Naive thymus-derived CD4-positive, alpha-beta T cell (primary cell): ENCODE data around the gene ZNF8. TPM values are rescaled to one million over a fixed set of nuclear protein-coding genes. Genes with fewer than 3 reads are reported as not detected.

ENCODE experiments used
- ATAC-seq: fragments of 150-1000 bp; cut with Tn5 transposase; 2 replicates; pipeline ENCODE4 v1.10.0; 2021; ENCODE audit warnings: mild to moderate bottlenecking, moderate library complexity
- CTCF ChIA-PET: fragments of 350-600 bp; sonication (Branson Sonifier 250); formaldehyde crosslinking; loops from one replicate; lab custom pipeline; 2021; ENCODE audit warnings: antibody characterized with exemption; lab: Charles Lee
- POLR2A ChIA-PET: fragments of 350-600 bp; sonication (Branson Sonifier 250); formaldehyde crosslinking; loops from one replicate; lab custom pipeline; 2021; ENCODE audit warnings: antibody characterized with exemption, inconsistent platforms; lab: Charles Lee
- DNase-seq, 9 donors: peaks; one replicate each; pipeline versions ENCODE4 v3.0.0 to v3.0.0-alpha.2; 2020 to 2022; ENCODE audit warnings: mixed read lengths in 1 of 9
- H3K27ac ChIP-seq: one replicate; pipeline ENCODE4 v1.7.0; 2013; ENCODE audit warnings: mild to moderate bottlenecking, low read depth, low read length, moderate library complexity
- H3K27me3 ChIP-seq, 2 donors: one replicate each; pipeline ENCODE4 v1.7.0; 2013; ENCODE audit warnings: low read length in 2 of 2, mild to moderate bottlenecking in 2 of 2, moderate library complexity in 2 of 2; ENCODE audit not compliant: control insufficient read depth in 2 of 2, insufficient read depth in 2 of 2
- H3K36me3 ChIP-seq, 3 experiments: 1 replicate in 2 of 3; 2 replicates in 1 of 3; pipeline ENCODE4 v1.7.0; 2013; ENCODE audit warnings: low read length in 3 of 3, mild to moderate bottlenecking in 3 of 3, moderate library complexity in 1 of 3; ENCODE audit not compliant: insufficient read depth in 3 of 3, control insufficient read depth in 2 of 3
- H3K4me1 ChIP-seq, 2 donors: one replicate each; pipeline ENCODE4 v1.7.0; 2013; ENCODE audit warnings: low read length in 2 of 2, mild to moderate bottlenecking in 2 of 2, moderate library complexity in 1 of 2; ENCODE audit not compliant: control insufficient read depth in 2 of 2, insufficient read depth in 2 of 2
- H3K4me3 ChIP-seq: 2 replicates; pipeline ENCODE4 v1.7.0; 2013; ENCODE audit warnings: mild to moderate bottlenecking, low read length
- H3K9me3 ChIP-seq, 3 experiments: 1 replicate in 2 of 3; 2 replicates in 1 of 3; pipeline ENCODE4 v1.7.0; 2013; ENCODE audit warnings: low read length in 3 of 3; ENCODE audit not compliant: control insufficient read depth in 2 of 3
- H3K27ac Mint-ChIP-seq, 9 donors: one replicate each; pipeline ENCODE4 v1.8.0; 2020 to 2022; ENCODE audit warnings: mixed read lengths in 9 of 9, mild to moderate bottlenecking in 8 of 9, moderate library complexity in 5 of 9, inconsistent platforms in 2 of 9
- H3K27me3 Mint-ChIP-seq, 5 donors: one replicate each; pipeline ENCODE4 v1.8.0; 2021 to 2022; ENCODE audit warnings: mixed read lengths in 5 of 5, mild to moderate bottlenecking in 1 of 5
- H3K36me3 Mint-ChIP-seq, 5 donors: one replicate each; pipeline ENCODE4 v1.8.0; 2020 to 2022; ENCODE audit warnings: mixed read lengths in 5 of 5, mild to moderate bottlenecking in 3 of 5, inconsistent platforms in 1 of 5
- H3K4me1 Mint-ChIP-seq, 7 donors: one replicate each; pipeline ENCODE4 v1.8.0; 2020 to 2022; ENCODE audit warnings: mixed read lengths in 7 of 7, mild to moderate bottlenecking in 3 of 7, inconsistent platforms in 1 of 7
- H3K4me3 Mint-ChIP-seq, 10 donors: one replicate each; pipeline ENCODE4 v1.8.0; 2020 to 2022; ENCODE audit warnings: mild to moderate bottlenecking in 10 of 10, mixed read lengths in 10 of 10, moderate library complexity in 6 of 10, inconsistent platforms in 2 of 10
- H3K9me3 Mint-ChIP-seq, 11 donors: one replicate each; pipeline ENCODE4 v1.8.0; 2020 to 2022; ENCODE audit warnings: mixed read lengths in 11 of 11, mild to moderate bottlenecking in 4 of 11, inconsistent platforms in 1 of 11, moderate library complexity in 1 of 11
- intact Hi-C, 2 donors: fragments of 100-400 bp; cut with micrococcal nuclease; formaldehyde crosslinking; loops; one replicate each; pipeline ENCODE4 v1.15.1; 2023
- microRNA-seq: library from miRNA; unstranded; fragments of <30 nt; microRNA quantifications from one replicate; pipeline ENCODE4 v1.2.0, GENCODE V29; 2022; ENCODE audit warnings: borderline microRNAs expressed
- polyA plus RNA-seq, 2 donors: library from polyadenylated mRNA; unstranded; fragments of 300-500 nt; fragmentation: Illumina TruSeq; gene quantifications; one replicate each; pipeline ENCODE4 v1.2.3, GENCODE V29; 2021
- total RNA-seq, 6 experiments: library from RNA in 5 of 6; stranded (reverse) in 5 of 6; gene quantifications; 1 replicate in 5 of 6; 2 replicates in 1 of 6; pipeline ENCODE4 v1.2.3 and lab custom pipeline; 2021 to 2026

Gene ZNF8
- total and polyA plus RNA-seq, 7 experiments from 2014 or later, result 0.97 to 10.5 (median 6.4) TPM

DNA sequence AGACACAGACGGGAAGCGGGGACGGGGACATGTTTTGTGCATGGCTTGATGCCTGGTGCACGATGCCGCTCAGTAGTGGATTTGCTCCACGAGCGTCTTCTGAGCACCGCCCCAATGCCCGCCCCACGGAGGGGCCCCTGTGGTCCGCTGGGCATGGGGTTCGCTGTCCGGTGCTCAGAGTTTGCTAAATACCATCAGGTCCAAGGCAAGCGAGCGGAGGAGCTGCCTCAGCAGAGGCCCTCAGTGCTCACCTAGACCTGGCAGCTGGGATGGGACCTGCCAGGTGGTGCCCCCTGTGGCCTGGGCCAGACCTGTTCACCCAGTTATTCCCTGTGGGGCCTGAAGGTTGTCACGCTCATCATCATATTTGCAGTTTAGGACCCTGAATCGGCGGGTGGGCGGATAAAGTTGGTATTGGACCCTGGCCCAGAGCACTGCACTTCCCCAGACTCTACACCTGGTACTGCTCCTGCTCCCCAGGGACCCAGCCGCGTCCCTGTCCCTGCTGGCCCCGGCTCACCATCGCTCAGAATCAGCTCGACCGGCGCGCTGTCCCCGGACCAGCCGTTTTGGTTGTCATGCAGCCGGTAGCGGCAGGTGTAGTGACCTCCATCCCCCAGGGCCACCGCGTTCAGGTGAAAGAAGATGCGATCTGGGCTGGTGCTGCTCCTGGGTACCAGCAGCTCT is 72.3 kb downstream of the ZNF8 start:
- Histone ChIP-seq H3K27ac (no peak overlapping the region), H3K27me3 (no peaks in the 10 kb centered on the region), H3K4me1 (peaks cover 0 to 7% of the 10 kb centered on the region in 2 donors), H3K36me3 (no peaks in the 10 kb centered on the region), H3K9me3 (no peaks in the 10 kb centered on the region), H3K4me3 (no peak overlapping the region)
- H3K27ac Mint-ChIP-seq, result no peak overlapping the region
- H3K4me3 Mint-ChIP-seq, result no peak overlapping the region
- POLR2A ChIA-PET, result interaction anchor here (1.2 kb wide), 1 partner anchor 11 kb away, joined by 4 read pairs; no protein-coding TSS in a partner anchor
- ATAC-seq (no peak), DNase-seq (no peak)
- H3K36me3 Mint-ChIP-seq, result peaks cover 3 to 13% (median 6%) of the 10 kb centered on the region in 5 donors
- intact Hi-C loops, result no loop called here
- peaks cover 0 to 4% (median 0%) of the 10 kb centered on the region in 11 donors for H3K9me3 Mint-ChIP-seq
- H3K27me3 Mint-ChIP-seq, result peaks cover 0 to 5% (median 0%) of the 10 kb centered on the region in 5 donors
- peaks cover 16 to 43% (median 30%) of the 10 kb centered on the region in 7 donors for H3K4me1 Mint-ChIP-seq
- CTCF ChIA-PET, result no interaction called here

DNA sequence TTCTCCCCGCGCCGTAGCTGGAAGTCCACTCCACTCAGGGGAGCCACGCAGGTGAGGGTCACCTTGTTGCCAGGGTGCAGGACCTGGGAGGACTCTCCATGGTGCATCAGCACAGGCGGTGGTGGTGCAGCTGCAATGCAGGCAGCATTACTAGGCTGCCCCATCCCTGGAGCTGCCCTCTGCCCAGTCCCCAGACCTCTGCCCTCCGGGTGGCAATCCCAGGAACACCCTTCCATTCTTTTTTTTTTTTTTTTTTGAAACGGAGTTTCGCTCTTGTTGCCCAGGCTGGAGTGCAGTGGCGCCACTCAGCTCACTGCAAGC is 72.8 kb downstream of the ZNF8 start:
- ChIA-PET POLR2A (no interaction called here), CTCF (no interaction called here)
- Histone ChIP-seq H3K9me3 (no peaks in the 10 kb centered on the region), H3K4me3 (no peak overlapping the region), H3K36me3 (no peaks in the 10 kb centered on the region), H3K27ac (no peak overlapping the region), H3K27me3 (no peaks in the 10 kb centered on the region), H3K4me1 (peaks cover 0 to 7% of the 10 kb centered on the region in 2 donors)
- no peak overlapping the region for H3K27ac Mint-ChIP-seq
- H3K4me1 Mint-ChIP-seq, result peaks cover 14 to 40% (median 30%) of the 10 kb centered on the region in 7 donors
- H3K27me3 Mint-ChIP-seq, result peaks cover 0 to 5% (median 0%) of the 10 kb centered on the region in 5 donors
- no peak for ATAC-seq
- peaks cover 0 to 3% (median 0%) of the 10 kb centered on the region in 11 donors for H3K9me3 Mint-ChIP-seq
- H3K36me3 Mint-ChIP-seq, result peaks cover 3 to 12% (median 6%) of the 10 kb centered on the region in 5 donors
- no peak for DNase-seq
- intact Hi-C loops, result no loop called here
- H3K4me3 Mint-ChIP-seq, result no peak overlapping the region

- CTCF ChIA-PET, result no interaction called here
Observed at GRCh38 chr19:58351990-58352755, 73.4 kb downstream of the ZNF8 start.

More at GRCh38 chr19:58351990-58352755, 73.4 kb downstream of the ZNF8 start:
- peaks cover 0 to 3% (median 0%) of the 10 kb centered on the region in 11 donors for H3K9me3 Mint-ChIP-seq
- H3K4me1 Mint-ChIP-seq, result peaks cover 14 to 39% (median 30%) of the 10 kb centered on the region in 7 donors
- DNase-seq, result no peak
- peaks cover 3 to 12% (median 6%) of the 10 kb centered on the region in 5 donors for H3K36me3 Mint-ChIP-seq
- H3K27ac Mint-ChIP-seq, result peak overlapping the region in 1 of 9 donors; percentile 54
- POLR2A ChIA-PET, result no interaction called here
- H3K27me3 ChIP-seq, result no peaks in the 10 kb centered on the region
- H3K9me3 ChIP-seq, result no peaks in the 10 kb centered on the region
- H3K27ac ChIP-seq, result no peak overlapping the region
- no peaks in the 10 kb centered on the region for H3K36me3 ChIP-seq
- H3K4me3 Mint-ChIP-seq, result peak overlapping the region in 1 of 10 donors; percentile 1
- intact Hi-C loops, result no loop called here
- no peak for ATAC-seq
- no peak overlapping the region for H3K4me3 ChIP-seq
- H3K4me1 ChIP-seq, result peaks cover 4 to 7% of the 10 kb centered on the region in 2 donors
- peaks cover 0 to 5% (median 0%) of the 10 kb centered on the region in 5 donors for H3K27me3 Mint-ChIP-seq

Small RNA genes lying within 50 kb of the gene (microRNA-seq; reads per million reads assigned to microRNA genes)
- gene MIR6806, result not detected

Other genes starting within 250 kb of the ZNF8 start
- not detected for gene ZSCAN1, start 244.9 kb upstream of the ZNF8 start, total RNA-seq
- gene ZSCAN1, start 244.9 kb upstream of the ZNF8 start, polyA plus RNA-seq, result not detected
- gene ZNF135, start 219.7 kb upstream of the ZNF8 start, total RNA-seq, result 1 to 10 TPM in 4 of 5 experiments, under 1 TPM in 1; 0.07 to 2.9 (median 2.5) TPM
- gene ZNF135, start 219.7 kb upstream of the ZNF8 start, polyA plus RNA-seq, result 1 to 10 TPM; 1.8 to 3.3 TPM
- 100 to 1,000 TPM in 1 of 5 experiments, 10 to 100 TPM in 3, 1 to 10 TPM in 1; 8.2 to 100 (median 78.1) TPM for gene ZSCAN18, start 180.7 kb upstream of the ZNF8 start, total RNA-seq
- gene ZSCAN18, start 180.7 kb upstream of the ZNF8 start, polyA plus RNA-seq, result 10 to 100 TPM; 17.9 to 30.7 TPM
- 10 to 100 TPM in 3 of 5 experiments, 1 to 10 TPM in 2; 2.8 to 17.1 (median 15.1) TPM for gene ZNF329, start 128.2 kb upstream of the ZNF8 start, total RNA-seq
- 10 to 100 TPM in 1 of 2 donors, 1 to 10 TPM in 1; 8.2 to 12.6 TPM for gene ZNF329, start 128.2 kb upstream of the ZNF8 start, polyA plus RNA-seq
- 10 to 100 TPM; 20.1 to 91.1 (median 52.7) TPM for gene ZNF274, start 95.9 kb upstream of the ZNF8 start, total RNA-seq
- 10 to 100 TPM; 41.7 to 53.9 TPM for gene ZNF274, start 95.9 kb upstream of the ZNF8 start, polyA plus RNA-seq
- gene ZNF544, start 50.0 kb upstream of the ZNF8 start, total RNA-seq, result 10 to 100 TPM; 19.7 to 60.7 (median 42.1) TPM
- 10 to 100 TPM; 21.6 to 30.8 TPM for gene ZNF544, start 50.0 kb upstream of the ZNF8 start, polyA plus RNA-seq
- gene ERVK3-1, start 26.4 kb downstream of the ZNF8 start, total RNA-seq, result 100 to 1,000 TPM in 2 of 5 experiments, 10 to 100 TPM in 3; 59.7 to 122 (median 65.4) TPM
- 10 to 100 TPM; 68.2 to 88.7 TPM for gene ERVK3-1, start 26.4 kb downstream of the ZNF8 start, polyA plus RNA-seq
- gene ZSCAN22, start 48.0 kb downstream of the ZNF8 start, total RNA-seq, result 1 to 10 TPM; 1.1 to 6.0 (median 4.5) TPM
- 1 to 10 TPM; 1.3 to 3.6 TPM for gene ZSCAN22, start 48.0 kb downstream of the ZNF8 start, polyA plus RNA-seq
- gene A1BG, start 74.5 kb downstream of the ZNF8 start, total RNA-seq, result 10 to 100 TPM in 3 of 5 experiments, 1 to 10 TPM in 2; 7.0 to 21.5 (median 12.4) TPM
- 10 to 100 TPM; 38.0 to 60.1 TPM for gene A1BG, start 74.5 kb downstream of the ZNF8 start, polyA plus RNA-seq
- gene ZNF497, start 83.8 kb downstream of the ZNF8 start, total RNA-seq, result 1 to 10 TPM; 1.0 to 2.7 (median 1.8) TPM
- gene ZNF497, start 83.8 kb downstream of the ZNF8 start, polyA plus RNA-seq, result 1 to 10 TPM; 1.9 to 2.9 TPM
- 1 to 10 TPM; 1.4 to 4.3 (median 2.4) TPM for gene ZNF837, start 102.1 kb downstream of the ZNF8 start, total RNA-seq
- 10 to 100 TPM in 1 of 2 donors, 1 to 10 TPM in 1; 6.9 to 15.6 TPM for gene ZNF837, start 102.1 kb downstream of the ZNF8 start, polyA plus RNA-seq
- 1,000 to 10,000 TPM in 4 of 5 experiments, 100 to 1,000 TPM in 1; 911 to 1,684 (median 1,502) TPM for gene RPS5, start 108.3 kb downstream of the ZNF8 start, total RNA-seq
- gene RPS5, start 108.3 kb downstream of the ZNF8 start, polyA plus RNA-seq, result 1,000 to 10,000 TPM; 1,774 to 1,925 TPM
- under 1 TPM in 4 of 5 experiments, not detected in 1; 0.32 to 0.53 (median 0.50) TPM for gene RNF225, start 116.7 kb downstream of the ZNF8 start, total RNA-seq
- not detected for gene RNF225, start 116.7 kb downstream of the ZNF8 start, polyA plus RNA-seq
- gene ZNF584, start 129.7 kb downstream of the ZNF8 start, total RNA-seq, result 10 to 100 TPM in 1 of 5 experiments, 1 to 10 TPM in 4; 4.2 to 12.1 (median 8.8) TPM
- 1 to 10 TPM; 6.5 to 7.0 TPM for gene ZNF584, start 129.7 kb downstream of the ZNF8 start, polyA plus RNA-seq
- 10 to 100 TPM in 2 of 5 experiments, 1 to 10 TPM in 3; 1.2 to 12.9 (median 4.9) TPM for gene ZNF132, start 161.2 kb downstream of the ZNF8 start, total RNA-seq
- 1 to 10 TPM; 2.4 to 3.6 TPM for gene ZNF132, start 161.2 kb downstream of the ZNF8 start, polyA plus RNA-seq
- gene ZNF324B, start 172.7 kb downstream of the ZNF8 start, total RNA-seq, result 10 to 100 TPM in 3 of 5 experiments, 1 to 10 TPM in 2; 9.1 to 13.9 (median 11.8) TPM
- 1 to 10 TPM; 1.7 to 3.5 TPM for gene ZNF324B, start 172.7 kb downstream of the ZNF8 start, polyA plus RNA-seq
- gene ZNF324, start 188.1 kb downstream of the ZNF8 start, total RNA-seq, result 10 to 100 TPM; 14.2 to 28.0 (median 23.4) TPM
- gene ZNF324, start 188.1 kb downstream of the ZNF8 start, polyA plus RNA-seq, result 10 to 100 TPM in 1 of 2 donors, 1 to 10 TPM in 1; 9.3 to 20.8 TPM
- gene ZNF446, start 197.4 kb downstream of the ZNF8 start, total RNA-seq, result 10 to 100 TPM in 4 of 5 experiments, 1 to 10 TPM in 1; 9.5 to 20.0 (median 15.1) TPM
- gene ZNF446, start 197.4 kb downstream of the ZNF8 start, polyA plus RNA-seq, result 1 to 10 TPM; 3.2 to 6.0 TPM
- 10 to 100 TPM in 3 of 5 experiments, 1 to 10 TPM in 2; 5.9 to 14.1 (median 12.6) TPM for gene SLC27A5, start 233.0 kb downstream of the ZNF8 start, total RNA-seq
- gene SLC27A5, start 233.0 kb downstream of the ZNF8 start, polyA plus RNA-seq, result 10 to 100 TPM; 18.4 to 26.9 TPM
- 10 to 100 TPM in 3 of 5 experiments, 1 to 10 TPM in 2; 9.8 to 19.2 (median 17.0) TPM for gene ZBTB45, start 240.9 kb downstream of the ZNF8 start, total RNA-seq
- 1 to 10 TPM; 5.1 to 6.5 TPM for gene ZBTB45, start 240.9 kb downstream of the ZNF8 start, polyA plus RNA-seq